Vein endothelial cell (primary cell): ENCODE results near the gene ASPDH. TPM values are rescaled to one million over a fixed set of nuclear protein-coding genes. Genes with fewer than 3 reads are reported as not detected.

Experiments used
- total RNA-seq: library from RNA; depleted of rRNA; stranded (reverse); fragments of >200 nt; gene quantifications from 2 replicates; pipeline ENCODE4 v1.2.3, GENCODE V29; 2012

Gene ASPDH
- total RNA-seq, result not detected in 2 replicates

DNA sequence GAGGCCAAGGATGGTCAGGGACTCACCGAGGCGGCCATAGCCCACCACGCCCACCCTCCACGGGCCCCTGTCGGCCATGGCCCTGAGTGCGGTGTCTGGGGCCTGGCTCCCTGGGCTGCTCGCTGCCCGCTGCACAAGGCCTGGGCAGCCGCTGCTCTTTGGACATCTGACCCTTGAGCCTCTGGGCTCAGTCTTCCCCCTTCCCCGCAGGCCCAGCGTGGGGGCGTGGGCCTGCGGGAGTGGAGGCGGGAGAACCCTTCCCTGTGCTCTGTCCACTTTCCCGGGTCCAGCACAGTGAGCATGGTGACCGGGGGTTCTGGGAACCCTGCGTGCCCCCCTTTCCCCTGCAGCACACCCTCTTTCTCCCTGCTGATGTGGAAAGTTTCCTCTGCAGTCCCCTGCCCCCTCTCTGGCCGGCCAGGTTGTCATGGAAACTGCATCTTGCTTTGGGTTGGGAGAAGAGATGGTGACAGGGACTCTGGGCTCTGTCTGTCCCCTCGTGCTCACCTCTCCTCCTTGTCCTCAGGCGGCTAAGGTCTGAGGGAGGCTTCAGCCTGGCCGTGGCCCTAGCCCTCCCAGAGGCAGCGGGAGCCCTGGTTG lies at the start of gene ASPDH:
ASPDH (minus strand) TSS at position 168 of the 600 bp plus-strand sequence; CDS start at position 78, 90 bp downstream.

DNA sequence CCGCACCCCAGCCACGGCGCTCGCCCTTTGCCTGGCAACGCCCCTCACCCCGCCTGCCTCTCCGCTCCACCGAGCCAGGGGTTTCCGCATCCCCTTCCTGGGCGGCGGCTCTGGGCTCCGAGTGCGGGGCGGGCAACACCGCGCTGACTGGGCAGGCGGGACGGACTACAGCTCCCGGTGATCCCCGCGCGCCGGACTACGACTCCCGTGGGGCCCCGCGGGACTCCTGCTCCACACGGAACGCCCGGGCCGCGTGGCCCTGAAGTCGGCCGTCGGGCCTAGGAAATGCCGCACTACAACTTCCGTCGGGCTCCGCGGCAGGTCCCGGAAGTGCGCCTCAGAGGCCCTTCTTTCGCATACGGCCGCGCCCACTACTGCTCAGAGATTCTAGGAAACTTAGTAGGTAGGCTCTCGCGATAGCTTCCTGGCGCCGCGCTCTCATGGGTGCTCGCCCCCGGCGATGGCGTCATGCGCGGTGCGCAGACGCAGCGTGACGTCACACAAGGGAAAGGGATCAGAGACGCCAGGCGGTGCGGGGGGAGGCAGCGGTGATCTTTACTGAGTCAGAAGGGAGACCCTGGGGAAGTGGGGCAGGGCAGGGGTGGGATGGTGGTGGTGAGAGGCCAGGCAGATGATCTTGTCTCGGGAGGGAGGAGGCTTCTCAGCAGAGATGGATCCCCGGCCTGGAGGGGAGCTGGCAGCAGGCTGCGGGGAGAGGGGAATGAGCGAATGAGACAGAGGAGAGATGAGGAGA lies 2.5 kb downstream of the ASPDH start, which contains the start of gene JOSD2:
JOSD2 (minus strand) TSS at position 123 of the 754 bp plus-strand sequence. CDS start 760 bp downstream, outside the sequence.

GRCh38 chr19:50476224-50476906 lies 37.3 kb downstream of the ASPDH start, which contains the start of the genes EMC10 and GARIN5A:
EMC10 (plus strand) TSS chr19:50476507; CDS start chr19:50476545, 38 bp downstream.
GARIN5A (minus strand) TSS chr19:50476848; CDS start chr19:50476388, 460 bp downstream.

Other genes with a start within 250 kb of the ASPDH start
- gene KCNC3, start 184.5 kb downstream of the ASPDH start, total RNA-seq, result 0.19 and 0.65 TPM in 2 replicates
- gene NAPSA, start 148.3 kb downstream of the ASPDH start, total RNA-seq, result under 0.01 TPM in 2 replicates
- 50.3 and 72.2 TPM in 2 replicates for gene NR1H2, start 137.5 kb downstream of the ASPDH start, total RNA-seq
- 35.4 and 44.7 TPM in 2 replicates for gene POLD1, start 129.6 kb downstream of the ASPDH start, total RNA-seq
- not detected in 2 replicates for gene SPIB, start 95.0 kb downstream of the ASPDH start, total RNA-seq
- gene MYBPC2, start 81.0 kb downstream of the ASPDH start, total RNA-seq, result not detected in 2 replicates
- 64.8 and 72.5 TPM in 2 replicates for gene EMC10, start 37.4 kb downstream of the ASPDH start, total RNA-seq
- gene GARIN5A, start 37.1 kb downstream of the ASPDH start, total RNA-seq, result 0.19 TPM in 1 of 2 replicates, not detected in the other
- 13.3 and 20.3 TPM in 2 replicates for gene JOSD2, start 2.7 kb downstream of the ASPDH start, total RNA-seq
- gene LRRC4B, start 54.5 kb upstream of the ASPDH start, total RNA-seq, result not detected in 2 replicates
- not detected in 2 replicates for gene SYT3, start 126.0 kb upstream of the ASPDH start, total RNA-seq
- not detected in 2 replicates for gene C19orf81, start 135.5 kb upstream of the ASPDH start, total RNA-seq
- 0.57 and 0.98 TPM in 2 replicates for gene SHANK1, start 205.9 kb upstream of the ASPDH start, total RNA-seq
- 3.9 and 4.7 TPM in 2 replicates for gene CLEC11A, start 209.5 kb upstream of the ASPDH start, total RNA-seq